Aorta (tissue), 5 donors: ENCODE results near the gene ZNRF3. TPM values are rescaled to one million over a fixed set of nuclear protein-coding genes. Genes with fewer than 3 reads are reported as not detected.

Source experiments
- ATAC-seq: fragments of 200-7000 bp; cut with Tn5 transposase; one replicate; pipeline ENCODE4 v1.9.1; 2022; ENCODE audit warnings: moderate library complexity; ENCODE audit not compliant: low FRiP score
- DNase-seq, 2 donors: peaks; one replicate each; pipeline ENCODE4 v3.0.0-alpha.2; 2020
- H3K27ac ChIP-seq, 2 donors: one replicate each; pipeline ENCODE4 v1.5.1; 2013; ENCODE audit warnings: low read length in 2 of 2, mild to moderate bottlenecking in 2 of 2, moderate library complexity in 2 of 2, control low read depth in 1 of 2, inconsistent platforms in 1 of 2, low read depth in 1 of 2
- H3K27me3 ChIP-seq, 2 donors: one replicate each; pipeline ENCODE4 v1.6.1; 2013; ENCODE audit warnings: control low read depth in 1 of 2, low read length in 1 of 2, mild to moderate bottlenecking in 1 of 2, moderate library complexity in 1 of 2; ENCODE audit not compliant: insufficient read depth in 2 of 2, control insufficient read depth in 1 of 2
- H3K36me3 ChIP-seq, 2 donors: one replicate each; pipeline ENCODE4 v1.6.1; 2013; ENCODE audit warnings: control low read depth in 1 of 2, low read length in 1 of 2, mild to moderate bottlenecking in 1 of 2; ENCODE audit not compliant: insufficient read depth in 2 of 2, control insufficient read depth in 1 of 2
- H3K4me1 ChIP-seq, 2 donors: one replicate each; pipeline ENCODE4 v1.6.1; 2013; ENCODE audit warnings: low read length in 2 of 2, control low read depth in 1 of 2, mild to moderate bottlenecking in 1 of 2, moderate library complexity in 1 of 2; ENCODE audit not compliant: insufficient read depth in 2 of 2, control insufficient read depth in 1 of 2
- H3K4me3 ChIP-seq, 2 donors: one replicate each; pipeline ENCODE4 v1.5.1; 2013; ENCODE audit warnings: low read length in 2 of 2, control low read depth in 1 of 2, mild to moderate bottlenecking in 1 of 2
- H3K9me3 ChIP-seq: one replicate; pipeline ENCODE4 v1.6.1; 2013; ENCODE audit warnings: mild to moderate bottlenecking, low read length; ENCODE audit not compliant: control insufficient read depth
- WGBS, 2 donors: extraction: QIAGEN DNeasy Blood & Tissue Kit; methylation state at CpG; one replicate each; pipeline ENCODE4 v1.1.7; 2013; 5-methylcytosine and 5-hydroxymethylcytosine counted together
- intact Hi-C, 2 donors: fragments of 100-400 bp; cut with DNase I; formaldehyde crosslinking; loops; one replicate each; pipeline versions ENCODE4 v1.14.2 to v1.15.0; 2022
- polyA plus RNA-seq, 2 donors: library from polyadenylated mRNA; stranded (reverse); fragments of 200-250 nt; gene quantifications; one replicate each; pipeline ENCODE4 v1.2.3, GENCODE V29; 2013
- total RNA-seq, 2 donors: library from RNA; stranded (reverse); fragmentation: NEBNext Ultra II Directional; extraction: Animal tissue kit (Norgen Biotek cat#: 25700); gene quantifications; one replicate each; pipeline ENCODE4 v1.2.1, GENCODE V29; 2021
- donor health status: healthy with polysubstance abuse.
- donor health status: Bipolar disorder and iron deficiency.
- donor health status: DM: no; HTN: no; CAD: no.
- donor health status: DM: no; HTN: no; CAD: no.
- donor health status: DM: yes; HTN: yes; CAD: no.

Gene ZNRF3
- total and polyA plus RNA-seq, 4 donors = 1.4 to 11.8 (median 5.0) TPM

DNA sequence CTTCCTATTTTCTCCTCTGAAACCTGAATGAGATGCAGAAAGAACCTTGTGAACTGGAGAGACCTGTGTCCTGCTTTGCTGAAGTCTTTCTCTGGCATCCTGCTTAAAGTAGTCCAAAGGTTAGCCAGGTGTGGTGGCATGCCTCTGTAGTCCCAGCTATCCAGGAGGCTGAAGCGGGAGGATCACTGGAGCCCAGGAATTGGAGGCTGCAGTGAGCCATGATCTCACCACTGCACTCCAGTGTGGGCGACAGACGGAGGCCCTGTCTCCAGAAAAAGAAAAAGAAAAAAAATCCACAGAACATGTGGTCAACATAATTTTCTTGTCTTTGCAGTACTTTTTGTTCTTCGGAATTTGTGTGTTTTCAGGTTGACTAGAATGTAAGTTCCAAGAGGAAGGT lies 187.1 kb downstream of the ZNRF3 start:
- Histone ChIP-seq H3K27me3 (no peaks in the 10 kb centered on the region), H3K9me3 (no peaks in the 10 kb centered on the region), H3K4me3 (no peak overlapping the region), H3K36me3 (no peaks in the 10 kb centered on the region), H3K27ac (no peak overlapping the region), H3K4me1 (no peaks in the 10 kb centered on the region)
- no peak for DNase-seq
- intact Hi-C loops = no loop called here
- ATAC-seq = no peak
- WGBS, 2 donors = 91 to 92% methylated on average over 4 of the region's 4 CpGs

DNA sequence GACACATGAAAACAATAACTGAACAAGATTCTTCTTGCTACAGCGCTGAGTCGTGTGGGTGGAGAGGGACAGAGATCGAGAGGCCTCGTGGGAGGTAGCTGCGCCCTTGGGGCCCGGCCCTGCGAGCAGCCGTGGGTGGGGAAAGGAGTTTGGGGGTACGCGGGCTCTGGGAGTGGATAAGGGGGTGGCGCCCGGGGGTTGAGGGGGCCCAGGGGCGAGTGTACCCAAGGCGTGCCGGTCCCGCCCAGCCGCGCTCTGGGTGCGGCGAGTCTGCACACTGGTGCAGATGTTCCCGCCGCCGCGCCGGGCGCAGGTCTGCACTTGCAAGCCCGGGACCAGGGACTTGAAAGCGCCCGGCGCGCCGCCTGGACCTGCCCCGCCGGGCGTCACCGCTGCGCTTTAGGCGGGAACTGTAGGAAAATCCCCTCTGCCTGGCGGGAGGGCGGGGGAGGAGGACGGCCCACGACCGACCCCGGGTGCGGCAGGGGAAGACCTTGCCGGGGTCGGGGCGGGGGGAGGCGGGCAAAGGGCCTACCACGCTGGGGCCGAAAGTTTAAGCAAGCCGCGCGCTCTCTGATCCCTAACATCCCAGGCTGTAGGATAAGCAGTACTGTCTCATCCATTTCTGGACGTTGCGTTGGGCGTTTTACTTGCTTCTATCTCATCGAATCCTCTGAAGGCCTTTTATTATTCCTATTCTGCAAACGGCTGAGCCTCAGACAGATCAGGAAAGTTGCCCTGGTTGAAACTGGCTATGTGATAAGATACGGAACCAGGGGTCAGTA lies 188.1 kb downstream of the ZNRF3 start:
- Histone ChIP-seq H3K9me3 (no peaks in the 10 kb centered on the region), H3K4me1 (no peaks in the 10 kb centered on the region), H3K4me3 (peak overlapping the region; percentile 34 to 50), H3K36me3 (no peaks in the 10 kb centered on the region), H3K27ac (no peak overlapping the region), H3K27me3 (no peaks in the 10 kb centered on the region)
- intact Hi-C loops = no loop called here
- ATAC-seq (peak; percentile 4), DNase-seq (peak; percentile 56 to 82)
- WGBS, 2 donors = 4 to 11% methylated on average over 29 to 60 of the region's 60 CpGs

DNA sequence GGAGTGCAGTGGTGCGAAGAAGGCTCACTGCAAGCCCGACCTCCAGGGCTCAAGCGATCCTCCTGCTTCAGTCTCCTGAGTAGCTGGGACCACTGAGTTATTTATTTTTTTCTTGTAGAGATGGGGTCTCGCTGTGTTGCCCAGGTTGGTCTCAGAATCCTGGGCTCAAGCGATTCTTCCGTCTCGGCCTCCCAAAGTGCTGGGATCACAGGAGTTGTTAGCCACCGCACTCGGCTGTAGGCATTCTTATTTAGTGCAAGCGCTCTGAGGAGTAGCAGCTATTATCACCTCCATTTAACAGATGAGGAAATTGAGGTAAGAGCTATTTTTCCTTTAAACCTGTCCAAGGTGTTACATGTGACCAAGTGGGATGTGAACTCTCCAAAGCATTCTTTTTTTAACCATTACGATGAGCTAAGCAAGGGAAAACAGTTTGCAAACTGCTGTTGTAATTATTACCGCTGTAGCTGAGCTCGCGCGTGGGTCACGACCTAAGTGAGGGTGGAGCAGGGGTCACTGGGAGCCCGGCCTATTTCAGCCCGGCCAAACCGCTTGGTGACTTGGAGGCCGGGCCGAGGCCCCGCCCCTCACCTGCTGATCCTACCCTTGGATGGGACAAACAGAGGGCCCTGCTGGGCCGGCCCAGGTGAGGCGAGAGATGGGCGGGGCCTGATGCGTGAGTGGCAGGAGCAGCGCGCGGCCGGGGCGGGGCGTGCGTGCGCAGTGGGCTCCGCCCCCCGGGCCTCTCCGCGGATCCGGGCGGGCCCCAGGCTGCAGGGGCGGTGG lies 189.0 kb downstream of the ZNRF3 start:
- intact Hi-C loops = no loop called here
- peak; percentile 87 to 93 for DNase-seq
- H3K36me3 ChIP-seq = no peaks in the 10 kb centered on the region
- H3K27me3 ChIP-seq = no peaks in the 10 kb centered on the region
- peak; percentile 92 for ATAC-seq
- peak overlapping the region; percentile 57 to 98 for H3K4me3 ChIP-seq
- H3K27ac ChIP-seq = no peak overlapping the region
- no peaks in the 10 kb centered on the region for H3K4me1 ChIP-seq
- H3K9me3 ChIP-seq = no peaks in the 10 kb centered on the region
- WGBS, 2 donors = 27 to 43% methylated on average over 25 to 41 of the region's 41 CpGs

DNA sequence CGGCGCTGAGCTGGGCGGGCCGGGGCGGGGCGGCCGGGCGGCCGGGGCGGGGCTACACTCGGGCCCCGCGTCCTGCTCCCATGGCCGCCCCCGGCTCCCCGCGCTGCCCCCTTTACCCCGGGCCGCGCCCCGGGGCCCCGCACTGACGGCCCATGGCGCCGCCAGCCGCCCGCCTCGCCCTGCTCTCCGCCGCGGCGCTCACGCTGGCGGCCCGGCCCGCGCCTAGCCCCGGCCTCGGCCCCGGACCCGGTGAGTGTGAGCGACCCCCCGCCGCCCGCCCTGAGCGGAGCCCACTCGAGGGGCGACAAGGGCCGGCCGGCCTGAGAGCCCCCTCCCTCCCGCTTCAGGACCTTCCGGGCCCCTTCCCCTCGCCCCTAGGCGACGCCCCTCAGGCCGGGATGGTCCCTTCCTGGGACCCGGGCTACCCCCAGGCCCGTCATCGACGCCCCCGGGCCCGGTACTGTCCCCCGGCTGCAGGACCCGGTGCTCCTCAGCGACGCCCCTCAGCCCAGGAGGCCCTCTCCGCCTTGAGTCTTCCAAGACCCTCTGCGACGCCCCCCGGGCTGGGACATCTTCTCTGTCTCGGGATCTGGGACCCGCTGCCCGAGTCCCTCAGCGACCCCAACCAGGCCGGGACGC lies 189.7 kb downstream of the ZNRF3 start, which contains the start of gene KREMEN1:
TSS of gene KREMEN1 (plus strand) at position 57 of the 639 bp plus-strand sequence. CDS start at position 153, 96 bp downstream.
- DNase-seq (peak in 1 of 2 donors; percentile 59), ATAC-seq (peak; percentile 33)
- WGBS, 2 donors = 1% methylated on average over 25 to 76 of the region's 76 CpGs
- Histone ChIP-seq H3K4me3 (peak within 1 kb of the TSS; percentile 57 to 98), H3K27ac (no peak within 1 kb of the TSS), H3K36me3 (no peaks in the 10 kb centered on the region), H3K9me3 (no peaks in the 10 kb centered on the region), H3K4me1 (no peaks in the 10 kb centered on the region), H3K27me3 (no peaks in the 10 kb centered on the region)
- intact Hi-C loops = no loop called here

DNA sequence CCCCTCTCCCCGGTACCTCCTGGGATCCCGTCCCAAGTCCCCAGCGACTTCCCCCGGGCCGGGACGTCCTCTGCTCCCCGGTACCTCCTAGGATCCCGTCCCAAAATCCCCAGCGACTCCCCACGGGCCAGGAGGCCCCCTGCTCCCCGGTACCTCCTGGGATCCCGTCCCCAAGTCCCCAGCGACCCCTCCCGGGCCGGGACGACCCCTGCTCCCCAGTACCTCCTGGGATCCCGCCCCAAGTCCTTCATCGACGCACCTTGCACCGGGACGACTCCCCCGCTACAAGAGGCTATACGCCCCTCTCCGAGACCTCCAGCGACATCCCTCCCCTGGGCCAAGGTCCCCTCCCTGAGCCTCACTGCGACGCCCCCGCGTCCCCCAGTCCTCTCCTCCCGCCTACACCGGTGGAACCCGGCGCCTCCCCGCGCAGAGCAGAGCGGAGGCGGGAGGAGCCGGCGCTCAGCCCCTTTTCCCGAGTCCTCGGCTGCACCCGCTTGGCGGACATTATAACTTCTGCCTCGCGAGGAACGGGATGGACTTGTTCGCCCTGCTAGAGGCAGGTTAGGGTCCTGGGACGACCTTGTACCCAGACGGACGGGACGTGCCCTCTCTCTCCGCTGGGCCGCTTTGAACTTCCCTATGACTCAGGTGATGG lies 190.4 kb downstream of the ZNRF3 start:
- Histone ChIP-seq H3K27ac (no peak overlapping the region), H3K4me3 (peak overlapping the region; percentile 57 to 98), H3K36me3 (no peaks in the 10 kb centered on the region), H3K4me1 (no peaks in the 10 kb centered on the region), H3K27me3 (no peaks in the 10 kb centered on the region), H3K9me3 (no peaks in the 10 kb centered on the region)
- intact Hi-C loops = no loop called here
- ATAC-seq (peak; percentile 72), DNase-seq (peak; percentile 56 to 87)
- WGBS, 2 donors = 6% methylated on average over 46 to 53 of the region's 53 CpGs

DNA sequence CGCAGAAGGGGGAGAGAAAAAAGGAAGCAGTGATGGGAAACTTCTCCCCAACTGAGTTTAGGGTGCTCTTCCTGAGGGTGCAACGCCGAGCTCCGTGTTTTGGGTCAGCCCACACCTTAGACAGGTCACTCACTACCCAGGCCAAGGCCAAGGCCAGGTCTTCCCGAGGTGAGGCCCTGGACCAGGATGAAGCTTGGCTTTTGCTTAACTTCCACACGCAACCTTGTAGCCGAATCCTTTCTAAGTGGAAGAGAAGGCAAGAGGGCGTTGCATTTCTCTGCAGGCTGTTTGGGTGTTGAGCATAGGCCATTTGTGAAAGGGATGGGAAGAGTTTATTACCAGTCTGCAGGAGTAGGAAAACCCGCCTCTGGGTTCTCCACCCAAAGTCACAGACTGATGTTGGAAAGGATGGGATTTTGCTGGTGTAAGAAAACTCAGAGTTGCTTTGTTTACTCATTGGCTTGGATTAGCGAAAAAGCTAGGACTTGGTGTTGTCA lies 191.0 kb downstream of the ZNRF3 start:
- 73 to 80% methylated on average over 10 of the region's 10 CpGs for WGBS, 2 donors
- ATAC-seq = peak; percentile 1
- Histone ChIP-seq H3K27ac (no peak overlapping the region), H3K4me1 (no peaks in the 10 kb centered on the region), H3K27me3 (no peaks in the 10 kb centered on the region), H3K36me3 (no peaks in the 10 kb centered on the region), H3K4me3 (no peak overlapping the region), H3K9me3 (no peaks in the 10 kb centered on the region)
- no peak for DNase-seq
- intact Hi-C loops = no loop called here

DNA sequence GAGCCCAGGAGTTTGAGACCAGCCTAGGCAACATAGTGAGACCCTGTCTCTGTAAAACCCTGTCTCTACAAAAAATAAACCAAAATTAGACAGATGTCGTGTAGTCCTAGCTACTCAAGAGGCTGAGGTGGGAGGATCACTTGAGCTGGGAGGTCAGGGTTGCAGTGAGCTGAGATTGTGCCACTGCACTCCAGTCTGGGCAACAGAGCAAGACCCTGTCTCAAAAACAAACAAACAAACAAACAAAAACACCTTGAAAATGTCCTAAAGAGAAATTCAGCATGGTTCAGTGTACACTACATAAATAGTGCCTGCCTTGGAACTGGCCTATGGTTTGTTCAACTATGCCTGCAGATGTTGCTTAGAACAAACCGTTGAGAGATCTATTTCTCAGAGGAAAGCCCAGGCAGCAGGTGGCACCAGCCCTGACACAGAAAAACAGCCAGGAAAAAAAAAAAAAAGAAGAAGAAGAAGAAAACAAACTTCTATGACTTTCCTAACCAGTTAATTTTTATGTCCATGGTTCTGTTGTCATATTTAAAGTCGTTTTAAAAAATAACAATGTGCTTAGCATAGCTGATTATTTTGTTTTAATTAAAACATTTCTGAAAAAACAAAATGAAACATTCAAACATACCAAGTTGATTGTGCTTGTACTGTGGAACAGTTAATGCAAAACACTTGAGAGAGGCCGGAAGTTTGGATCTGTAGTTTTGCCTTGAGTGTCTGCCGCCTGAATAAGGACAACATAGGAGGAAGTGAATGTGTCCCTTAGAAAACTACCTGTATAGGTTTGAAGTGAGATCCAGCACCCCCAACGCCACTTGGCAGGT lies 194.9 kb downstream of the ZNRF3 start:
- no peak overlapping the region for H3K27ac ChIP-seq
- no peaks in the 10 kb centered on the region for H3K27me3 ChIP-seq
- intact Hi-C loops = no loop called here
- ATAC-seq (no peak), DNase-seq (no peak)
- H3K36me3 ChIP-seq = no peaks in the 10 kb centered on the region
- H3K4me1 ChIP-seq = no peaks in the 10 kb centered on the region
- 87% methylated on average over 6 of the region's 6 CpGs for WGBS, 2 donors
- no peaks in the 10 kb centered on the region for H3K9me3 ChIP-seq
- no peak overlapping the region for H3K4me3 ChIP-seq

DNA sequence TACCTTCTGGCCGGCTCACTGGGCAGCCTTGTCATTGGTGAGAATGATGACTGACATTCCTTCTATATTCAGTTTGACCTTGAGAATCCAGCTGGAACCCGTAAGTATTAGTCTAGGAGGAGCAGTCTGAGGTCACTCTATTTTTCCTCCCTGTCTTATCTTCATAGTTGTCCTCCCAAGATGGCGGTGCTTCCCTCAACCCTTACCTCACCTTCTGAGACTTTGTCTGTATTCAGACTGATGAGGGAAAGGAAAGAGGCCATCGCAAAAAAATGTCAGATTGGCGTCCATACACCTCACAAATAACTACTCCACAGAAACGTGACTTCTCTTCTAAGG lies 195.5 kb downstream of the ZNRF3 start:
- Histone ChIP-seq H3K27me3 (no peaks in the 10 kb centered on the region), H3K36me3 (no peaks in the 10 kb centered on the region), H3K4me3 (no peak overlapping the region), H3K9me3 (no peaks in the 10 kb centered on the region), H3K27ac (no peak overlapping the region), H3K4me1 (no peaks in the 10 kb centered on the region)
- 92% methylated on average over 6 of the region's 6 CpGs for WGBS, 2 donors
- ATAC-seq = no peak
- intact Hi-C loops = no loop called here
- no peak for DNase-seq
